ENCODE measurements around the gene BLTP2.
A peak's percentile ranks its signal among the peaks of the same experiment; 100 is the strongest.
"Not testable (repeated sequence)": the region's sequence is repeated elsewhere in the genome, so short reads cannot be mapped to it uniquely, and the experiment has no call there.

BLTP2 gene

GRCh38 chr17:28644787-28645575 lies at the start of gene BLTP2:
Gene BLTP2 (minus strand): TSS chr17:28645158. CDS start chr17:28645056, 102 bp downstream.
- DNase-seq (ENCODE audit: low read depth, low spot score), result peak; percentile 64

- no peak for DNase-seq (ENCODE audit: low read depth, low spot score)
Measured at GRCh38 chr17:28693869-28694268, 48.9 kb upstream of the BLTP2 start.

GRCh38 chr17:28689011-28689410 lies 44.1 kb upstream of the BLTP2 start:
- DNase-seq (ENCODE audit: low read depth, low spot score), result no peak

GRCh38 chr17:28688481-28688880 lies 43.5 kb upstream of the BLTP2 start:
- no peak for DNase-seq (ENCODE audit: low read depth, low spot score)

GRCh38 chr17:28686296-28686695 lies 41.3 kb upstream of the BLTP2 start:
- DNase-seq (ENCODE audit: low read depth, low spot score), result no peak

- no peak for DNase-seq (ENCODE audit: low read depth, low spot score)
Measured at GRCh38 chr17:28685366-28685765, 40.4 kb upstream of the BLTP2 start.

- no peak for DNase-seq (ENCODE audit: low read depth, low spot score)
Measured at GRCh38 chr17:28684963-28685362, 40.0 kb upstream of the BLTP2 start.

GRCh38 chr17:28682655-28683054 lies 37.7 kb upstream of the BLTP2 start:
- no peak for DNase-seq (ENCODE audit: low read depth, low spot score)

- no peak for DNase-seq (ENCODE audit: low read depth, low spot score)
Measured at GRCh38 chr17:28675980-28676379, 31.0 kb upstream of the BLTP2 start.

GRCh38 chr17:28675490-28675889 lies 30.5 kb upstream of the BLTP2 start:
- no peak for DNase-seq (ENCODE audit: low read depth, low spot score)

GRCh38 chr17:28669918-28670317 lies 25.0 kb upstream of the BLTP2 start:
- DNase-seq (ENCODE audit: low read depth, low spot score), result no peak

GRCh38 chr17:28667870-28668269 lies 22.9 kb upstream of the BLTP2 start:
- DNase-seq (ENCODE audit: low read depth, low spot score), result no peak

GRCh38 chr17:28665994-28666393 lies 21.0 kb upstream of the BLTP2 start:
- DNase-seq (ENCODE audit: low read depth, low spot score), result no peak

GRCh38 chr17:28663723-28664122 lies 18.8 kb upstream of the BLTP2 start:
- no peak for DNase-seq (ENCODE audit: low read depth, low spot score)

GRCh38 chr17:28662527-28662829 lies 17.5 kb upstream of the BLTP2 start:
- no peak for DNase-seq (ENCODE audit: low read depth, low spot score)

GRCh38 chr17:28661635-28662526 lies 16.9 kb upstream of the BLTP2 start, which contains the start of the genes SDF2 and SUPT6H:
Gene SDF2 (minus strand): TSS chr17:28661906. CDS start chr17:28661876, 30 bp downstream.
Gene SUPT6H (plus strand): TSS chr17:28662205. CDS start chr17:28673402, 11,197 bp downstream.
- DNase-seq (ENCODE audit: low read depth, low spot score), result no peak

GRCh38 chr17:28659497-28659881 lies 14.5 kb upstream of the BLTP2 start:
- DNase-seq (ENCODE audit: low read depth, low spot score), result not testable (repeated sequence)

GRCh38 chr17:28658766-28659496 lies 14.0 kb upstream of the BLTP2 start:
- DNase-seq (ENCODE audit: low read depth, low spot score), result not testable (repeated sequence)

- DNase-seq (ENCODE audit: low read depth, low spot score), result not testable (repeated sequence)
Measured at GRCh38 chr17:28658342-28658741, 13.4 kb upstream of the BLTP2 start.

- no peak for DNase-seq (ENCODE audit: low read depth, low spot score)
Measured at GRCh38 chr17:28657756-28658155, 12.8 kb upstream of the BLTP2 start.

- no peak for DNase-seq (ENCODE audit: low read depth, low spot score)
Measured at GRCh38 chr17:28655160-28655559, 10.2 kb upstream of the BLTP2 start.

- DNase-seq (ENCODE audit: low read depth, low spot score), result no peak
Measured at GRCh38 chr17:28648698-28649097, 3.7 kb upstream of the BLTP2 start.

All from iPS DF 19.7 (cell line).